Upper lobe of left lung (tissue), 6 donors: ENCODE results near the gene TNFRSF8. TPM values are rescaled to one million over a fixed set of nuclear protein-coding genes. Genes with fewer than 3 reads are reported as not detected.
A peak's percentile ranks its signal among the peaks of the same experiment; 100 is the strongest.

ENCODE experiments used
- ATAC-seq, 2 donors: fragments of 200-7000 bp; cut with Tn5 transposase; one replicate each; pipeline ENCODE4 v1.9.1; 2022; ENCODE audit warnings: mild to moderate bottlenecking in 2 of 2, moderate library complexity in 2 of 2; ENCODE audit not compliant: low FRiP score in 2 of 2
- DNase-seq, 2 donors: peaks; one replicate each; pipeline ENCODE4 v3.0.0-alpha.2; 2019 to 2020
- H3K27ac ChIP-seq, 4 donors: fragments of 200-600 bp; sonication (generic); one replicate each; pipeline ENCODE4 v1.5.1; 2016 to 2019
- H3K27me3 ChIP-seq, 4 donors: fragments of 200-600 bp; sonication (generic); one replicate each; pipeline ENCODE4 v1.5.1; 2017 to 2019
- H3K36me3 ChIP-seq, 4 donors: fragments of 200-600 bp; sonication (generic); one replicate each; pipeline ENCODE4 v1.5.1; 2016 to 2019
- H3K4me1 ChIP-seq, 4 donors: fragments of 200-600 bp; sonication (generic); one replicate each; pipeline ENCODE4 v1.5.1; 2018 to 2019
- H3K4me3 ChIP-seq, 4 donors: fragments of 200-600 bp; sonication (generic); one replicate each; pipeline ENCODE4 v1.5.1; 2017 to 2019; ENCODE audit warnings: mild to moderate bottlenecking in 2 of 4, moderate library complexity in 1 of 4
- H3K9me3 ChIP-seq, 4 donors: fragments of 200-600 bp; sonication (generic); one replicate each; pipeline ENCODE4 v1.5.1; 2018 to 2019
- CTCF ChIP-seq, 6 experiments: fragments of 450-650 bp in 4 of 6; fragments of 200-600 bp in 2 of 6; sonication (generic) in 2 of 6; IDR thresholded peaks; one replicate each; pipeline ENCODE4 v1.5.1; 2016 to 2019; ENCODE audit warnings: antibody characterized with exemption in 6 of 6
- EP300 ChIP-seq, 4 donors: sonication (generic); formaldehyde crosslinking; IDR thresholded peaks; one replicate each; pipeline ENCODE4 v1.5.1; 2017; ENCODE audit warnings: antibody characterized with exemption in 4 of 4, control low read depth in 2 of 4
- POLR2A ChIP-seq, 4 donors: fragments of 450-650 bp; IDR thresholded peaks; one replicate each; pipeline ENCODE4 v1.5.1; 2016 to 2017; ENCODE audit warnings: antibody characterized with exemption in 4 of 4, mild to moderate bottlenecking in 2 of 4
- POLR2AphosphoS5 ChIP-seq, 2 donors: sonication (generic); formaldehyde crosslinking; IDR thresholded peaks; one replicate each; pipeline ENCODE4 v1.5.1; 2017; ENCODE audit warnings: antibody characterized with exemption in 2 of 2
- WGBS, 2 donors: methylation state at CpG; one replicate each; pipeline ENCODE4 v1.1.5; 2017 to 2018; 5-methylcytosine and 5-hydroxymethylcytosine counted together
- total RNA-seq, 6 donors: library from RNA; depleted of rRNA in 4 of 6; stranded (reverse); fragments of >200 nt in 4 of 6; gene quantifications; one replicate each; pipeline versions ENCODE4 v1.1.0 to v1.2.1, GENCODE V29; 2016 to 2021
- donor health status: DM: no; HTN: no; CAD: no; lungs with moderate emphysema.
- donor health status: DM: no; HTN: yes; CAD: no; lungs with severe emphysema.

The TNFRSF8 gene
- total RNA-seq, 6 donors from 2014 or later, result 0.22 to 3.3 (median 1.2) TPM

GRCh38 chr1:12121212-12122003, 58.3 kb downstream of the TNFRSF8 start:
- Histone ChIP-seq H3K4me3 (no peak overlapping the region), H3K27me3 (no peaks in the 10 kb centered on the region), H3K4me1 (peaks cover 16 to 19% (median 16%) of the 10 kb centered on the region in 4 donors), H3K36me3 (no peaks in the 10 kb centered on the region), H3K9me3 (no peaks in the 10 kb centered on the region), H3K27ac (no peak overlapping the region)
- 46 to 71% methylated on average over 10 to 12 of the region's 12 CpGs for WGBS, 2 donors
- DNase-seq (no peak), ATAC-seq (peak in 1 of 2 donors; percentile 5)
- TF ChIP-seq POLR2AphosphoS5 (IDR thresholded peaks at IDR 0.05) (no peak), EP300 (IDR thresholded peaks at IDR 0.05) (no peak), POLR2A (IDR thresholded peaks at IDR 0.05) (no peak), CTCF (IDR thresholded peaks at IDR 0.05) (no peak)

GRCh38 chr1:12123172-12123571, 60.1 kb downstream of the TNFRSF8 start:
- 53 to 82% methylated on average over 4 of the region's 8 CpGs for WGBS, 2 donors
- Histone ChIP-seq H3K4me1 (peaks cover 16 to 20% (median 18%) of the 10 kb centered on the region in 4 donors), H3K27me3 (no peaks in the 10 kb centered on the region), H3K36me3 (no peaks in the 10 kb centered on the region), H3K9me3 (no peaks in the 10 kb centered on the region), H3K27ac (no peak overlapping the region), H3K4me3 (no peak overlapping the region)
- peak in 1 of 2 donors; percentile 52 for DNase-seq
- ATAC-seq, result no peak
- TF ChIP-seq POLR2AphosphoS5 (IDR thresholded peaks at IDR 0.05) (no peak), EP300 (IDR thresholded peaks at IDR 0.05) (no peak), CTCF (IDR thresholded peaks at IDR 0.05) (no peak), POLR2A (IDR thresholded peaks at IDR 0.05) (no peak)

- H3K27me3 ChIP-seq, result no peaks in the 10 kb centered on the region
- WGBS, 2 donors, result 42 to 47% methylated on average over 19 of the region's 19 CpGs
Measured at GRCh38 chr1:12124693-12125421, 61.8 kb downstream of the TNFRSF8 start.

More at GRCh38 chr1:12124693-12125421, 61.8 kb downstream of the TNFRSF8 start:
- Histone ChIP-seq H3K27ac (peak overlapping the region; percentile 35 to 76 (median 74)), H3K36me3 (no peaks in the 10 kb centered on the region), H3K4me1 (peaks cover 16 to 20% (median 18%) of the 10 kb centered on the region in 4 donors), H3K9me3 (no peaks in the 10 kb centered on the region), H3K4me3 (no peak overlapping the region)
- ATAC-seq, result peak; percentile 87 to 90
- DNase-seq, result peak in 1 of 2 donors; percentile 91
- TF ChIP-seq CTCF (IDR thresholded peaks at IDR 0.05), result peak; percentile 87 to 96 (median 93)
- TF ChIP-seq POLR2A (IDR thresholded peaks at IDR 0.05), result no peak
- TF ChIP-seq POLR2AphosphoS5 (IDR thresholded peaks at IDR 0.05), result peak in 1 of 2 donors; percentile 40
- TF ChIP-seq EP300 (IDR thresholded peaks at IDR 0.05), result peak in 1 of 4 donors; percentile 9
